ENCODE data around the gene SETD2. TPM values are rescaled to one million over a fixed set of nuclear protein-coding genes. Genes with fewer than 3 reads are reported as not detected.

Gene SETD2
- total and polyA plus RNA-seq, 2 experiments from 2014 or later, result 16.7 to 45.2 TPM

DNA sequence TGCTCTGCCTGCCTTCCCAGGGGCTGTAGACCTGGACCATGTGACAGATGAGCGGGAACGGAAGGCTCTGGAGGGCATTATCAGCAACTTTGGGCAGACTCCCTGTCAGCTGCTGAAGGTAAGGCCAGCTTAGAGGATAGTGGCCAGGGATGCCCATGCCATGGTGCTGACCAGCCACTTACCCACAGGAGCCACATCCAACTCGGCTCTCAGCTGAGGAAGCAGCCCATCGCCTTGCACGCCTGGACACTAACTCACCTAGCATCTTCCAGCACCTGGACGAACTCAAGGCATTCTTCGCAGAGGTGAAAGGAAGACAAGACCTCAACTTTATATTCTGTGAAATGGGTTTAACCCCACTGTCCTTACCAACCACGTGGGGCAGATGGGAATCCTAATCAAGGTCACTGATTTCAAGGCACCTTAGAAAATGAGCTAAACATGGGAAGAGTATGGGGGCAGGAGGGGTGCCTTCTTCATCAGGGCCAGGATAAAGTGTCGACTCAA is 157.7 kb downstream of the SETD2 start:
- ATAC-seq, result no peak
- H3K4me3 ChIP-seq, result no peak overlapping the region
- no peaks in the 10 kb centered on the region; the same call in 1 of the 2 replicates for H3K36me3 ChIP-seq (ENCODE audit: insufficient read depth)
- no peak overlapping the region for H2AFZ ChIP-seq
- no peak overlapping the region for H3K27ac Mint-ChIP-seq
- peaks cover 10% of the 10 kb centered on the region; the same call in 1 of the 2 replicates for H3F3A ChIP-seq (replicated peaks; ENCODE audit: low read depth)
- H3K4me1 Mint-ChIP-seq, result peaks cover 10% of the 10 kb centered on the region; the same call in 2 of the 3 replicates
- H3K27me3 Mint-ChIP-seq (ENCODE audit: insufficient read depth, low read depth, poor library complexity), result peaks cover 15% of the 10 kb centered on the region
- H3K4me2 ChIP-seq, result no peak overlapping the region
- no peak for TF ChIP-seq ZNF114 (CRISPR knock-in tag; IDR thresholded peaks at IDR 0.05)
- TF ChIP-seq, protein P1, sequence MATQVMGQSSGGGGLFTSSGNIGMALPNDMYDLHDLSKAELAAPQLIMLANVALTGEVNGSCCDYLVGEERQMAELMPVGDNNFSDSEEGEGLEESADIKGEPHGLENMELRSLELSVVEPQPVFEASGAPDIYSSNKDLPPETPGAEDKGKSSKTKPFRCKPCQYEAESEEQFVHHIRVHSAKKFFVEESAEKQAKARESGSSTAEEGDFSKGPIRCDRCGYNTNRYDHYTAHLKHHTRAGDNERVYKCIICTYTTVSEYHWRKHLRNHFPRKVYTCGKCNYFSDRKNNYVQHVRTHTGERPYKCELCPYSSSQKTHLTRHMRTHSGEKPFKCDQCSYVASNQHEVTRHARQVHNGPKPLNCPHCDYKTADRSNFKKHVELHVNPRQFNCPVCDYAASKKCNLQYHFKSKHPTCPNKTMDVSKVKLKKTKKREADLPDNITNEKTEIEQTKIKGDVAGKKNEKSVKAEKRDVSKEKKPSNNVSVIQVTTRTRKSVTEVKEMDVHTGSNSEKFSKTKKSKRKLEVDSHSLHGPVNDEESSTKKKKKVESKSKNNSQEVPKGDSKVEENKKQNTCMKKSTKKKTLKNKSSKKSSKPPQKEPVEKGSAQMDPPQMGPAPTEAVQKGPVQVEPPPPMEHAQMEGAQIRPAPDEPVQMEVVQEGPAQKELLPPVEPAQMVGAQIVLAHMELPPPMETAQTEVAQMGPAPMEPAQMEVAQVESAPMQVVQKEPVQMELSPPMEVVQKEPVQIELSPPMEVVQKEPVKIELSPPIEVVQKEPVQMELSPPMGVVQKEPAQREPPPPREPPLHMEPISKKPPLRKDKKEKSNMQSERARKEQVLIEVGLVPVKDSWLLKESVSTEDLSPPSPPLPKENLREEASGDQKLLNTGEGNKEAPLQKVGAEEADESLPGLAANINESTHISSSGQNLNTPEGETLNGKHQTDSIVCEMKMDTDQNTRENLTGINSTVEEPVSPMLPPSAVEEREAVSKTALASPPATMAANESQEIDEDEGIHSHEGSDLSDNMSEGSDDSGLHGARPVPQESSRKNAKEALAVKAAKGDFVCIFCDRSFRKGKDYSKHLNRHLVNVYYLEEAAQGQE (IDR thresholded peaks at IDR 0.05; ENCODE audit: unreplicated experiment), result no peak
- TF ChIP-seq JUNB (IDR thresholded peaks at IDR 0.05; ENCODE audit: unreplicated experiment), result no peak
- no peak for TF ChIP-seq NANOG (IDR thresholded peaks at IDR 0.05; ENCODE audit: borderline replicate concordance)
- no peak for TF ChIP-seq POLR2AphosphoS5 (IDR thresholded peaks at IDR 0.05; ENCODE audit: low read depth)
- TF ChIP-seq ETS1 (IDR thresholded peaks at IDR 0.05), result no peak
- TF ChIP-seq, protein P2, sequence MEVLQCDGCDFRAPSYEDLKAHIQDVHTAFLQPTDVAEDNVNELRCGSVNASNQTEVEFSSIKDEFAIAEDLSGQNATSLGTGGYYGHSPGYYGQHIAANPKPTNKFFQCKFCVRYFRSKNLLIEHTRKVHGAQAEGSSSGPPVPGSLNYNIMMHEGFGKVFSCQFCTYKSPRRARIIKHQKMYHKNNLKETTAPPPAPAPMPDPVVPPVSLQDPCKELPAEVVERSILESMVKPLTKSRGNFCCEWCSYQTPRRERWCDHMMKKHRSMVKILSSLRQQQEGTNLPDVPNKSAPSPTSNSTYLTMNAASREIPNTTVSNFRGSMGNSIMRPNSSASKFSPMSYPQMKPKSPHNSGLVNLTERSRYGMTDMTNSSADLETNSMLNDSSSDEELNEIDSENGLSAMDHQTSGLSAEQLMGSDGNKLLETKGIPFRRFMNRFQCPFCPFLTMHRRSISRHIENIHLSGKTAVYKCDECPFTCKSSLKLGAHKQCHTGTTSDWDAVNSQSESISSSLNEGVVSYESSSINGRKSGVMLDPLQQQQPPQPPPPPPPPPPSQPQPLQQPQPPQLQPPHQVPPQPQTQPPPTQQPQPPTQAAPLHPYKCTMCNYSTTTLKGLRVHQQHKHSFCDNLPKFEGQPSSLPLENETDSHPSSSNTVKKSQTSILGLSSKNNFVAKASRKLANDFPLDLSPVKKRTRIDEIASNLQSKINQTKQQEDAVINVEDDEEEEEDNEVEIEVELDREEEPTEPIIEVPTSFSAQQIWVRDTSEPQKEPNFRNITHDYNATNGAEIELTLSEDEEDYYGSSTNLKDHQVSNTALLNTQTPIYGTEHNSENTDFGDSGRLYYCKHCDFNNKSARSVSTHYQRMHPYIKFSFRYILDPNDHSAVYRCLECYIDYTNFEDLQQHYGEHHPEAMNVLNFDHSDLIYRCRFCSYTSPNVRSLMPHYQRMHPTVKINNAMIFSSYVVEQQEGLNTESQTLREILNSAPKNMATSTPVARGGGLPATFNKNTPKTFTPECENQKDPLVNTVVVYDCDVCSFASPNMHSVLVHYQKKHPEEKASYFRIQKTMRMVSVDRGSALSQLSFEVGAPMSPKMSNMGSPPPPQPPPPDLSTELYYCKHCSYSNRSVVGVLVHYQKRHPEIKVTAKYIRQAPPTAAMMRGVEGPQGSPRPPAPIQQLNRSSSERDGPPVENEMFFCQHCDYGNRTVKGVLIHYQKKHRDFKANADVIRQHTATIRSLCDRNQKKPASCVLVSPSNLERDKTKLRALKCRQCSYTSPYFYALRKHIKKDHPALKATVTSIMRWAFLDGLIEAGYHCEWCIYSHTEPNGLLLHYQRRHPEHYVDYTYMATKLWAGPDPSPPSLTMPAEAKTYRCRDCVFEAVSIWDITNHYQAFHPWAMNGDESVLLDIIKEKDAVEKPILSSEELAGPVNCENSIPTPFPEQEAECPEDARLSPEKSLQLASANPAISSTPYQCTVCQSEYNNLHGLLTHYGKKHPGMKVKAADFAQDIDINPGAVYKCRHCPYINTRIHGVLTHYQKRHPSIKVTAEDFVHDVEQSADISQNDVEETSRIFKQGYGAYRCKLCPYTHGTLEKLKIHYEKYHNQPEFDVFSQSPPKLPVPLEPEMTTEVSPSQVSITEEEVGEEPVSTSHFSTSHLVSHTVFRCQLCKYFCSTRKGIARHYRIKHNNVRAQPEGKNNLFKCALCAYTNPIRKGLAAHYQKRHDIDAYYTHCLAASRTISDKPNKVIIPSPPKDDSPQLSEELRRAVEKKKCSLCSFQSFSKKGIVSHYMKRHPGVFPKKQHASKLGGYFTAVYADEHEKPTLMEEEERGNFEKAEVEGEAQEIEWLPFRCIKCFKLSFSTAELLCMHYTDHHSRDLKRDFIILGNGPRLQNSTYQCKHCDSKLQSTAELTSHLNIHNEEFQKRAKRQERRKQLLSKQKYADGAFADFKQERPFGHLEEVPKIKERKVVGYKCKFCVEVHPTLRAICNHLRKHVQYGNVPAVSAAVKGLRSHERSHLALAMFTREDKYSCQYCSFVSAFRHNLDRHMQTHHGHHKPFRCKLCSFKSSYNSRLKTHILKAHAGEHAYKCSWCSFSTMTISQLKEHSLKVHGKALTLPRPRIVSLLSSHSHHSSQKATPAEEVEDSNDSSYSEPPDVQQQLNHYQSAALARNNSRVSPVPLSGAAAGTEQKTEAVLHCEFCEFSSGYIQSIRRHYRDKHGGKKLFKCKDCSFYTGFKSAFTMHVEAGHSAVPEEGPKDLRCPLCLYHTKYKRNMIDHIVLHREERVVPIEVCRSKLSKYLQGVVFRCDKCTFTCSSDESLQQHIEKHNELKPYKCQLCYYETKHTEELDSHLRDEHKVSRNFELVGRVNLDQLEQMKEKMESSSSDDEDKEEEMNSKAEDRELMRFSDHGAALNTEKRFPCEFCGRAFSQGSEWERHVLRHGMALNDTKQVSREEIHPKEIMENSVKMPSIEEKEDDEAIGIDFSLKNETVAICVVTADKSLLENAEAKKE (CRISPR knock-in tag; IDR thresholded peaks at IDR 0.05), result no peak
- no peak for TF ChIP-seq EZH2 (IDR thresholded peaks at IDR 0.05; ENCODE audit: low read depth, unreplicated experiment)
- TF ChIP-seq ZNF331 (CRISPR knock-in tag; IDR thresholded peaks at IDR 0.05; ENCODE audit: low read depth), result no peak
- TF ChIP-seq, protein P3, sequence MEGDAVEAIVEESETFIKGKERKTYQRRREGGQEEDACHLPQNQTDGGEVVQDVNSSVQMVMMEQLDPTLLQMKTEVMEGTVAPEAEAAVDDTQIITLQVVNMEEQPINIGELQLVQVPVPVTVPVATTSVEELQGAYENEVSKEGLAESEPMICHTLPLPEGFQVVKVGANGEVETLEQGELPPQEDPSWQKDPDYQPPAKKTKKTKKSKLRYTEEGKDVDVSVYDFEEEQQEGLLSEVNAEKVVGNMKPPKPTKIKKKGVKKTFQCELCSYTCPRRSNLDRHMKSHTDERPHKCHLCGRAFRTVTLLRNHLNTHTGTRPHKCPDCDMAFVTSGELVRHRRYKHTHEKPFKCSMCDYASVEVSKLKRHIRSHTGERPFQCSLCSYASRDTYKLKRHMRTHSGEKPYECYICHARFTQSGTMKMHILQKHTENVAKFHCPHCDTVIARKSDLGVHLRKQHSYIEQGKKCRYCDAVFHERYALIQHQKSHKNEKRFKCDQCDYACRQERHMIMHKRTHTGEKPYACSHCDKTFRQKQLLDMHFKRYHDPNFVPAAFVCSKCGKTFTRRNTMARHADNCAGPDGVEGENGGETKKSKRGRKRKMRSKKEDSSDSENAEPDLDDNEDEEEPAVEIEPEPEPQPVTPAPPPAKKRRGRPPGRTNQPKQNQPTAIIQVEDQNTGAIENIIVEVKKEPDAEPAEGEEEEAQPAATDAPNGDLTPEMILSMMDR (conservative IDR thresholded peaks at IDR 0.05; ENCODE audit: low read depth in 2 of 2), result no peak
- TF ChIP-seq CREB1 (CRISPR knock-in tag; IDR thresholded peaks at IDR 0.05; ENCODE audit: low read depth), result no peak
- TF ChIP-seq STAT1 (IDR thresholded peaks at IDR 0.05; ENCODE audit: unreplicated experiment), result no peak
- TF ChIP-seq EZH2phosphoT487 (IDR thresholded peaks at IDR 0.05; ENCODE audit: unreplicated experiment), result no peak
- H3K27me3 ChIP-seq (ENCODE audit: insufficient read depth), result no peaks in the 10 kb centered on the region
- peaks cover 22% of the 10 kb centered on the region for H3K36me3 Mint-ChIP-seq (ENCODE audit: low read depth)
- no peak overlapping the region for H3K27ac ChIP-seq (ENCODE audit: low read depth)
- peaks cover 5% of the 10 kb centered on the region; the same call in 1 of the 2 replicates for H3K9me2 ChIP-seq (ENCODE audit: insufficient read depth)
- no peak for DNase-seq (ENCODE audit: low spot score)
- H3K4me1 ChIP-seq (ENCODE audit: insufficient read depth), result no peaks in the 10 kb centered on the region
- H3K79me2 ChIP-seq (replicated peaks; ENCODE audit: insufficient read depth), result no peaks in the 10 kb centered on the region
- no peaks in the 10 kb centered on the region for H4K20me1 ChIP-seq (replicated peaks; ENCODE audit: insufficient read depth)
- H3K4me3 Mint-ChIP-seq, result no peak overlapping the region
- H3K9me3 Mint-ChIP-seq, result no peaks in the 10 kb centered on the region

Data from GM23338 (cell line).